Stimulated activated CD4-positive, alpha-beta T cell treated with anti-CD3 and anti-CD28 coated beads, Interleukin-4, amount 100 ng/mL, for 24 hours (primary cell): Measurements from ENCODE around the gene ANP32A.
"Not testable (repeated sequence)": the region's sequence is repeated elsewhere in the genome, so short reads cannot be mapped to it uniquely, and the experiment has no call there.

Experiments used
- DNase-seq: peaks from one replicate; pipeline ENCODE4 v3.0.0-alpha.2; 2020

ANP32A gene

DNA sequence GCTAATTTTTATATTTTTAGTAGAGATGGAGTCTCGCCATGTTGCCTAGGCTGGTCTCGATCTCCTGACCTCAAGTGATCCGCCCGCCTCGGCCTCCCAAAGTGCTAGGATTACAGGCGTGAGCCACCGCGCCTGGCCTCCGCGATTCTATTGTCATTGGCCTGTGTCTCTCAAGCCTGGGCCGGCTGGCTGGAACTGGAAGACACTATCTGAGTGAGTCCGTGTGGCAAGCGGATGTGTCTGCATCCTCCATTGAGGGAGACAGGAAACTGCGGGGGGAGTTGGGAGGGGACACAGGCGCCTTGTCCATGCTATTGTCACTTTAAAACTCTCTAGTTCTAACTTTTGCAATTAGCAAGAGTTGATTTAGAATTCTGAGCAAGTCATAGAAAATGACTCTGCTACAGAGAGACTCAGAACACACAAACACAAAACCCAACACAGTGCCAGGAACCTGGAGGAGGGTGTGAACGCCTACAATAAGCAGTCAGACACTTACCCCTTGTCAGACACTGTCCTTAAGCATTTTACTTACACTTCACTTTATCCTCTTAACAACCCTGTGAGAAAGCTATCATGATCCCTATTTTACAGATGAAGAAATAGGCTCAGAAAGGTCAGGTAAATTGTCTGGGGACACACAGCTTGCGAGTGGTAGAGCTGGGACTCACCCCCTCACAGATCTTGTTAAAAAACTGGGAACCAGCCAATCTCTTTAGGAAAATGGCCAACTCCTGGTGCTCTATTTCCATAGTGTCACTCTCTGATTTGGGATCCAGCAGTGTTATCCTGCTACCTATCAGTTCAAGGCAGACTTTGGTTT, 38.7 kb downstream of the ANP32A start:
- DNase-seq = peak; percentile 41

- no peak for DNase-seq
Observed at GRCh38 chr15:68781217-68781616, 39.5 kb downstream of the ANP32A start.

DNA sequence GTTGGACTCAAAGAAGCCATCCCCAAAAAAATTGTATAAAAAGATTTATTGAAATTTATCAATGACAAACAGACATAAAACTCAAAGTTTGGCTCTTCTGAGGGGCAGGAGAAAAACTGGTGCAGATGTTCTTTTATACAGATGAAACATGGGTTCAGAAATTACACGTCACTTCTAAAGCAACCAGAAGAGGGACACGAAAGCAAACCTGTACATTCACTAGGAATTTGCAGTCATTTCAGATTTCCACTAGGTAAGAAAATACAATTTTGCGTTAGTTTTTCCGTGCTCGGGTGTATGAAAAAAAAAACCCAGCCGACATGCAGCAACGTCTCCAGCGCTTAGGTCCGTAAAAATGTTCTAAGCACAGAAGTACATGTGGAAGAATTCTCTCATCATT, 41.8 kb downstream of the ANP32A start:
- DNase-seq = no peak

DNA sequence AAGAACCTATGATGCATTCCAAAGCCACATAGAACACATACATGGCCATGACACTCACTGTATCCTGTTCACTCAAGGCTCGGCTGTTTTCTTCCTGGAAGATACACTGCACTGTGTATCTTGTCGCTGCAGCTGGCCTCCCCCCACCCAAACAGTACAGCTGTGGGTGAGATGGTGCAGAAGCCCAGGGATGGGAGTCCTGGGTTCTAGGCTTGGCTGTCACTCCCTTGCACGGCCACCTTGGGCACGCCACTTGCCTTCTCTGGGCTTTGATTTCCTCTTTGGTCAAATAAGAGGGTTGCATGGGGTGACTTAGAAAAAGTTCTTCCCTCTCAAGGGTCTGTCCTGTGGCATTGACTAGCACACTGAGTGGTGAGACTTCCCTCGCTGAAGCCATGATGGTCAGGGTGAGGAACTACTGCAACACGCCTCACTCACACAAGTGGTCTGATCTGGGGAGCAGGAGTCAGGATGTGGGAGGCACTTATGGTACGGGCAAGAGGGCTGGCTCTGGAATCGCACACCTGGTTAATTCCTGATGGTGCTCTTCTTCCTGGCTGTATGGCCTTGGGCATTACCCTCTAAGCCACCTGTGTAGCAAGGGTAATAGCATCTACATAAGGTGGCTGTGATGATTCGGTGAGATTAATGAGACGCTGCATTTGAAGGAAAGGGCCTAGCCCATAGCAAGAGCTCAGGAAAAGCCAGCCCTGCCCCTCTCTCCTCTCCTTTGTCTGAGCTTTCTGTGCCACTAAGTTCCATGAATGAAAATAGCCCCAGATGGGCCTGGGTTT, 44.0 kb downstream of the ANP32A start:
- no peak for DNase-seq

DNA sequence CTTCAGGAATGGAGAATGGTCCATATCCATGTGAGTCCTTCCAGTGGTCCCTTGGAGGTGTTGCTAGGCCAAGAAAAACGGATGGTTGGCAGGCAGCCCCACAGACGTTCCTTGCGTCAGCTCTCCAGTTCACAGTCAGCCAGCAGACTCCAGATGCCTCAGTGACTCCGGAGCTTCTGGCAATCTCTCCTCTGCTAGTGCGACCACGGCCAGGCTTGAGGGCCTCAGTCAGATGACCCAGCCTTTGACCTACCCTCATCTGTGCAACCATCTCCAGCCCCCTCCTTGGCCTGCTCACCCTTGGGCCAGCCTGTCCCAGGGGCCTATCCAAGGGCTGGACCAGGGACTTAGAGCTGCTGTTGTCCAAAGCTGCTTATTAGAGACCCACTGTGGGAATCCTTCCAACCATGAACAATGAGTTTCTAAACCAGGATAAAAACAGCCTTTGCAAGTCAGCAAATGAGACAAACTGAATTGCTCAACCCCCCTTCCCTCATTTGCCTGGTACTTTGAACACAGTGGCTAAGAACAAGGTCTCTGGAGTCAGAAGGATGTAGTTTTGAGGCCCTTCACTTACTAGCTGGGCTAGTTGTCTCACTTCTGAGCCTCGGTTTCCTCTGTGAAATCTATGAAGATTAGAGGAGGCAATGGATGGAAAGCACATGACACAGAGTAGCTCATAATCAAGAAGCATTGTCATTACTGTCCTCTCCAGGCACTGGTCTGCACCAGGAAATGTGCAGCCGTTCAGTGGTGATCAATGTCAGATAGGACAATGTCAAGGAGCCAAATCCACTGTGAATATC, 44.8 kb downstream of the ANP32A start:
- DNase-seq = no peak

DNA sequence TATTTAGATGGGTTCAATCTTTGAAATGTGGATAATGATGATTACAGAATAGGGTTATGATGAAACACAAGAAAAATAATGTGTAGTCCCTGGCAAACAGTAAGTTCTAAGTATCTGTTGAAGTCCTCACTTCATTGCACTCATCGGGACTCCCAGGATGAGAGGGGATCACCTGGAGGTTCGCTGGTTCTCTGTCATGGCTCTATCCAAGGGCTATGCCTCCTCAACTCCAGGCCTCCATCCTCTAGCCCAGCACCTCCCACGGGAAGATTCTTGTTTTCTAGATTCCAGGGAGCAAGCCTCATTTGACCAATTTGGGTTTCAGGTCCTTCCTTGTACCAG, 45.5 kb downstream of the ANP32A start:
- no peak for DNase-seq

DNA sequence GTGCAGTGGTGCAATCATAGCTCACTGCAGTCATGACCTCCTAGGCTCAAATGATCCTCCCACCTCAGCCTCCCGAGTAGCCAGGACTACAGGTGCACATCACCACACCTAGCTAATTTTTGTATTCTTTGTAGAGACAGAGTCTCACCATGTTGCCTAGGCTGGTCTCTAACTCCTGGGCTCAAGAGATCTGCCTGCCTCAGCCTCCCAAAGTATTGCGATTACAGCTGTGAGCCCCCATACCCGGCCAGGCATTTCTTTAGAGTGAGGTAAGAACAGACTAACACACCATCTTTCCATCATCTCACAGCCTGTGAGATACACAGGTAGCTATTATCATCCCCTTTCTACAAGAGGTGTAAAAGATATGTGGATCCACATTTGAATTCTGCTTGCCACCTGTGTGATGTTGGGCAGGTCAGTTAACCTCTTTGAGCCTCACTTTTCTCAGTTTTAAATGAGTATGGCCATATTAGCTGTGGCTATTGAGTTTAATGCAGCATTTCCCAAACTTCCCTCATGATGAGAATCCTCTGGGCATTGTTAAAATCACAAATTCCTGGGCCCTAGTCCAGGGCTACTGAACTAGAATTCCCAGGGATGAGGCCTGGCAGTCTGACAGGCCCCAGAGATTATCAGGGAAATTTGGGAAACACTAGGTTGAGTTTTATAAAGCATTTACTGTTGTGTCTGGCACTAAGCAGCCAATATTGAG, 46.0 kb downstream of the ANP32A start:
- DNase-seq = no peak

GRCh38 chr15:68774120-68774519, 46.6 kb downstream of the ANP32A start:
- no peak for DNase-seq

- DNase-seq = no peak
Observed at GRCh38 chr15:68773036-68773435, 47.7 kb downstream of the ANP32A start.

GRCh38 chr15:68770216-68770615, 50.5 kb downstream of the ANP32A start:
- DNase-seq = no peak

GRCh38 chr15:68769702-68770101, 51.0 kb downstream of the ANP32A start:
- DNase-seq = no peak

- no peak for DNase-seq
Observed at GRCh38 chr15:68768321-68768720, 52.4 kb downstream of the ANP32A start.

DNA sequence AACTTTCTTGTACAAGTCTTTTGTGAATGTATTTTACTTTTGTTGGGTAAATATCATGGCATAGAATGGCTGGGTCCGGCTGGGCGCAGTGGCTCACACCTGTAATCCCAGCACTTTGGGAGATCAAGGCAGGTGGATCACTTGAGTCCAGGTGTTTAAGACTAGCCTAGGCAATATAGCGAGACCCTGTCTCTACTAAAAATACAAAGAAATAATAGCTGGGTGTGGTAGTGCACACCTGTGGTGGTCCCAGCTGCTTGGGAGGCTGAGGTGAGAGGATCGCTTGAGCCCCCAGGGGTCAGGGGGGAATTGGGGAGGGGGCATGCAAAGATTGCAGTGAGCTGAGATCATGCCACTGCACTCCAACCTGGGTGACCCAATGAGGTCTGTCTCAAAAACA, 52.9 kb downstream of the ANP32A start:
- DNase-seq = no peak

DNA sequence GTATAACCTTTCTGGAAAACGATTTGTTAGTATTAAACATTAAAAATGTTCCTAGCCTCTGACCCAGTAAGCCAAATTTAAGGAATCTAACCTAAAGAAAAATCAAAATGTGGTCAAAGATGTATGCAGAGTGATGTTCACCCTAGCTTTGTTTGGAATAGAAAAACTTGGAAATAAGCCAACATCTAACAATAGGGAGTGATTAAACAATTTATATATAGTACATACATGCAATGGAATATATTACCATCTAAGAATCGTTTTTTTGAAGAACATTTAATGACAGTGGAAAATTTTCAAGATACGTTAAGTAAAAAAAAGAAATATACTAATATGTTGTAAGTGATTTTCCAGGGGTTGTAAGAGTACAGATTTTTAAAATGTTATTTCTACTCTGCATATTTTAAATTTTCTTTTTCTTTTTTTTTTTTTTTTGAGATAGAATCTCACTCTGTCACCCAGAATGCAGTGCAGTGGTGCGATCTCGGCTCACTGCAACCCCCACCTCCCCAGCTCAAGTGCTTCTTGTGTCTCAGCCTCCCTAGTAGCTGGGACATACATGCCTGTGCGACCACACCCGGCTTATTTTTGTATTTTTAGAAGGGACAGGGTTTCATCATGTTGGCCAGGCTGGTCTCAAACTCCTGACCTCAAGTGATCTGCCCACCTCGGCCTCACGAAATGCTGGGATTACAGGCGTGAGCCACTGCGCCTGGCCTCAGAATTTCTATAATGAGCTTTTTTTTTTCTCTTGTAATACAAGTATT, 54.9 kb downstream of the ANP32A start:
- DNase-seq = no peak

GRCh38 chr15:68764090-68764489, 56.6 kb downstream of the ANP32A start:
- no peak for DNase-seq

DNA sequence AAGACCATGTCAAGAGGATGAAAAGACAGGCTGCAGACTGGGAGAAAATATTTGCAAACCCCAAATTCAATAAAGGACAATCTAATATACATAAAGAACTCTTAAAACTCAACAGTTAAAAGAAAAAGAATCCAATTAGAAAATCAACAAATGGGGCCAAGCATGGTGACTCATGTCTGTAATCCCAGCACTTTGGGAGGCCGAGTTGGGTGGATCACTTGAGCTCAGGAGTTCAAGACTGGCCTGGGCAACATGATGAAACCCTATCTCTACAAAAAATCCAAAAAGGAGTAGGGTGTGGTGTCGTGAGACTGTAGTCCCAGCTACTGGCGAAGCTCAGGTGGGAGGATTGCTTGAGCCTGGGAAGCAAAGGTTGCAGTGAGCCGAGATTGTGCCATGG, 57.6 kb downstream of the ANP32A start:
- DNase-seq = no peak

DNA sequence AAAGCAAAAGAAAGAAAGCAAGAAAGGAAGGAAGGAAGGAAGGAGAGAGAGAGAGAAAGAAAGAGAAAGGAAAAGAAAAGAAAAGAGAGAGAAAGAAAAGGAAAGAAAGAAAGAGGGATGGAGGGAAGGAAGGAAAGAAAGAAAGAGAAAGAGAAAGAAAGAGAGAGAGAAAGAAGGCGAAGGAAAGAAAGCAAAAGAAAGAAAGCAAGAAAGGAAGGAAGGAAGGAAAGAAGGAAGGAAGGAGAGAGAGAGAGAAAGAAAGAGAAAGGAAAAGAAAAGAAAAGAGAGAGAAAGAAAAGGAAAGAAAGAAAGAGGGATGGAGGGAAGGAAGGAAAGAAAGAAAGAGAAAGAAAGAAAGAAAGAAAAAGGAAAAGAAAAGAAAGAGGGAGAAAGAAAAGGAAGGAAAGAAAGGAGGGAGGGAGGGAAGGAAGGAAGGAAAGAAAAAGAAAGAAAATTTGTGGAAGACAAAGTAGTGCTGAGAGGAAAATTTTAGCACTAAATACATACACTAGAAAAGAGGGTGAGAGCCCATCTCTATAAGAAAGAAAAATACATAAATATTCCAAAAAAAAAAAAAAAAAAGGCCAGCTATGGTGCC, 60.6 kb downstream of the ANP32A start:
- DNase-seq = not testable (repeated sequence)

- DNase-seq = no peak
Observed at GRCh38 chr15:68755731-68756130, 65.0 kb downstream of the ANP32A start.

- DNase-seq = no peak
Observed at GRCh38 chr15:68751622-68752021, 69.1 kb downstream of the ANP32A start.

DNA sequence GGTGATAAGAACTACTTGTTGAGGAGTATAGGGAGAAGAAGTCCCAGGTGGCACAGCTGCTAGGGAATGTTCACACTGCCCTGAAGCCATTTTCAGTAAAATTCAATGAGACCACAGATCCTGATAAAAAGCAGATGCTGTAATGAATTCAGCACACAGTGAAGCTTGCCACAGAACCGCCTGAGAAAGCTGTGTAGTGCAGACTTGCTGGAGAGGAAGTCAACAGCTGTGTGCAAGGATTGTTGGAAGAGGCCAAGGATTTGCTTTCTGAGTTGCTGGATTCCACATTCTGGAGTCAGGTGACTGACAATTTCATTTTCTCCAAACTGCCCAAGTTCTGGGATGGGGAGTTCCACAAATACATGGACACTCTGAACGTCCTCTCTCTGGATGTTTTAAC, 70.9 kb downstream of the ANP32A start:
- no peak for DNase-seq

GRCh38 chr15:68749365-68749764, 71.3 kb downstream of the ANP32A start:
- DNase-seq = no peak

GRCh38 chr15:68743256-68743655, 77.4 kb downstream of the ANP32A start:
- DNase-seq = no peak
